HG03565 (cell line): Measurements from ENCODE around the gene USP35.
A peak's percentile ranks its signal among the peaks of the same experiment; 100 is the strongest.
"Not testable (repeated sequence)": the region's sequence is repeated elsewhere in the genome, so short reads cannot be mapped to it uniquely, and the experiment has no call there.

Source experiments
- ATAC-seq: cut with Tn5 transposase; IDR thresholded peaks from one replicate; pipeline ENCODE4 v1.9.1; 2021; ENCODE audit warnings: mild to moderate bottlenecking, moderate library complexity; ENCODE audit not compliant: unreplicated experiment

The USP35 gene

GRCh38 chr11:78168539-78169477 lies 19.9 kb upstream of the USP35 start:
- no peak for ATAC-seq

- ATAC-seq: no peak
These were observed 18.3 kb upstream of the USP35 start for GRCh38 chr11:78170413-78170812.

GRCh38 chr11:78170874-78171549 lies 17.7 kb upstream of the USP35 start:
- ATAC-seq: no peak

- no peak for ATAC-seq
These were observed 16.8 kb upstream of the USP35 start for GRCh38 chr11:78171951-78172350.

GRCh38 chr11:78175862-78176261 lies 12.9 kb upstream of the USP35 start:
- ATAC-seq: not testable (repeated sequence)

- no peak for ATAC-seq
These were observed 12.0 kb upstream of the USP35 start for GRCh38 chr11:78176605-78177141.

GRCh38 chr11:78177216-78177615 lies 11.5 kb upstream of the USP35 start:
- ATAC-seq: no peak

- no peak for ATAC-seq
These were observed 9.2 kb upstream of the USP35 start for GRCh38 chr11:78179459-78180071.

GRCh38 chr11:78180751-78181150 lies 8.0 kb upstream of the USP35 start:
- no peak for ATAC-seq

- ATAC-seq: no peak
These were observed 7.5 kb upstream of the USP35 start for GRCh38 chr11:78181185-78181584.

GRCh38 chr11:78187366-78188285 lies 1.1 kb upstream of the USP35 start:
- peak; percentile 18 for ATAC-seq

- ATAC-seq: no peak
These were observed 530 bp downstream of the USP35 start for GRCh38 chr11:78189174-78189724.

GRCh38 chr11:78189851-78190250 lies 1.1 kb downstream of the USP35 start:
- no peak for ATAC-seq

- ATAC-seq: no peak
These were observed 1.7 kb downstream of the USP35 start for GRCh38 chr11:78190374-78190773.

- no peak for ATAC-seq
These were observed 2.3 kb downstream of the USP35 start for GRCh38 chr11:78190871-78191538.

- no peak for ATAC-seq
These were observed 3.6 kb downstream of the USP35 start for GRCh38 chr11:78192223-78192719.

GRCh38 chr11:78192911-78193351 lies 4.2 kb downstream of the USP35 start:
- no peak for ATAC-seq

GRCh38 chr11:78193806-78194205 lies 5.1 kb downstream of the USP35 start:
- ATAC-seq: no peak

- ATAC-seq: no peak
These were observed 5.8 kb downstream of the USP35 start for GRCh38 chr11:78194490-78194889.
